Thyroid gland (tissue), 4 donors: ENCODE results near the gene NELFA. TPM values are rescaled to one million over a fixed set of nuclear protein-coding genes. Genes with fewer than 3 reads are reported as not detected.
A peak's percentile ranks its signal among the peaks of the same experiment; 100 is the strongest.
"Not testable (repeated sequence)": the region's sequence is repeated elsewhere in the genome, so short reads cannot be mapped to it uniquely, and the experiment has no call there.

Experiments used
- DNase-seq, 2 donors: peaks; one replicate each; pipeline ENCODE4 v3.0.0-alpha.2; 2019
- H3K27ac ChIP-seq, 3 donors: fragments of 200-600 bp; sonication (generic); 1 replicate in 2 of 3; 2 replicates in 1 of 3; pipeline ENCODE4 v1.5.1; 2016 to 2019; ENCODE audit warnings: mild to moderate bottlenecking in 1 of 3, moderate library complexity in 1 of 3
- H3K27me3 ChIP-seq: fragments of 200-600 bp; sonication (generic); one replicate; pipeline ENCODE4 v1.5.1; 2019
- H3K36me3 ChIP-seq, 2 donors: fragments of 200-600 bp; sonication (generic); one replicate each; pipeline ENCODE4 v1.5.1; 2016 to 2019
- H3K4me1 ChIP-seq, 2 donors: fragments of 200-600 bp; sonication (generic); one replicate each; pipeline ENCODE4 v1.5.1; 2017 to 2019
- H3K4me3 ChIP-seq, 3 donors: fragments of 200-600 bp; sonication (generic); replicated peaks in 1 of 3; 1 replicate in 2 of 3; 2 replicates in 1 of 3; pipeline ENCODE4 v1.5.1; 2016; ENCODE audit warnings: mild to moderate bottlenecking in 1 of 3
- H3K9me3 ChIP-seq: fragments of 200-600 bp; sonication (generic); one replicate; pipeline ENCODE4 v1.5.1; 2017
- CTCF ChIP-seq, 6 experiments: fragments of 200-600 bp in 3 of 6; fragments of 450-650 bp in 3 of 6; sonication (generic) in 3 of 6; IDR thresholded peaks; one replicate each; pipeline ENCODE4 v1.5.1; 2016 to 2019; ENCODE audit warnings: antibody characterized with exemption in 6 of 6, mild to moderate bottlenecking in 2 of 6, inconsistent platforms in 1 of 6, moderate library complexity in 1 of 6
- POLR2A ChIP-seq, 2 donors: fragments of 450-650 bp; IDR thresholded peaks; one replicate each; pipeline ENCODE4 v1.6.1; 2017; ENCODE audit warnings: antibody characterized with exemption in 2 of 2, mild to moderate bottlenecking in 2 of 2, moderate library complexity in 1 of 2
- WGBS, 2 donors: methylation state at CpG; one replicate each; pipeline ENCODE4 v1.1.5; 2017; 5-methylcytosine and 5-hydroxymethylcytosine counted together
- intact Hi-C: fragments of 100-400 bp; cut with DNase I; formaldehyde crosslinking; loops from one replicate; pipeline ENCODE4 v1.15.1; 2023
- total RNA-seq, 4 donors: library from RNA; depleted of rRNA; stranded (reverse); fragments of >200 nt; gene quantifications; one replicate each; pipeline ENCODE4 v1.2.3, GENCODE V29; 2016

NELFA gene
- total RNA-seq, 4 donors from 2014 or later: 23.2 to 39.3 (median 28.7) TPM

- Histone ChIP-seq H3K27me3 (no peaks in the 10 kb centered on the region), H3K27ac (peak overlapping the region in 2 of 3 donors; percentile 97 to 99), H3K4me1 (peaks cover 5 to 13% of the 10 kb centered on the region in 2 donors), H3K4me3 (peak overlapping the region; percentile 84 to 99 (median 99)), H3K9me3 (no peaks in the 10 kb centered on the region), H3K36me3 (peaks cover 0 to 5% of the 10 kb centered on the region in 2 donors)
- intact Hi-C loops: no loop called here
- 1% methylated on average over 37 to 46 of the region's 57 CpGs for WGBS, 2 donors
- TF ChIP-seq CTCF (IDR thresholded peaks at IDR 0.05): no peak
- no peak for TF ChIP-seq POLR2A (IDR thresholded peaks at IDR 0.05)
- no peak for DNase-seq
These were observed 737 bp downstream of the NELFA start for GRCh38 chr4:2007804-2008670.

GRCh38 chr4:2006956-2007653 lies 1.7 kb downstream of the NELFA start:
- intact Hi-C loops: no loop called here
- WGBS, 2 donors: 87 to 93% methylated on average over 15 of the region's 15 CpGs
- no peaks in the 10 kb centered on the region for H3K9me3 ChIP-seq
- H3K4me3 ChIP-seq: peak overlapping the region in 1 of 3 donors; percentile 84
- H3K27ac ChIP-seq: no peak overlapping the region
- no peak for DNase-seq
- TF ChIP-seq POLR2A (IDR thresholded peaks at IDR 0.05) (no peak), CTCF (IDR thresholded peaks at IDR 0.05) (no peak)
- peaks cover 5 to 13% of the 10 kb centered on the region in 2 donors for H3K4me1 ChIP-seq
- no peaks in the 10 kb centered on the region for H3K27me3 ChIP-seq
- peaks cover 0 to 5% of the 10 kb centered on the region in 2 donors for H3K36me3 ChIP-seq

- no peak for DNase-seq
- peaks cover 5 to 16% of the 10 kb centered on the region in 2 donors for H3K4me1 ChIP-seq
- intact Hi-C loops: no loop called here
- H3K4me3 ChIP-seq: no peak overlapping the region
- WGBS, 2 donors: 96 to 97% methylated on average over 7 of the region's 7 CpGs
- no peaks in the 10 kb centered on the region for H3K9me3 ChIP-seq
- TF ChIP-seq CTCF (IDR thresholded peaks at IDR 0.05) (no peak), POLR2A (IDR thresholded peaks at IDR 0.05) (no peak)
- peaks cover 0 to 5% of the 10 kb centered on the region in 2 donors for H3K36me3 ChIP-seq
- no peak overlapping the region for H3K27ac ChIP-seq
- H3K27me3 ChIP-seq: no peaks in the 10 kb centered on the region
These were observed 2.4 kb downstream of the NELFA start for GRCh38 chr4:2006367-2006766.

- peaks cover 20 to 22% of the 10 kb centered on the region in 2 donors for H3K4me1 ChIP-seq
- H3K36me3 ChIP-seq, H3K27ac ChIP-seq, intact Hi-C loops, H3K4me3 ChIP-seq, DNase-seq, H3K27me3 ChIP-seq, H3K9me3 ChIP-seq: not testable (repeated sequence)
- WGBS, 2 donors: 98 to 100% methylated on average over 2 of the region's 2 CpGs
These were observed 5.4 kb downstream of the NELFA start for GRCh38 chr4:2003361-2003760.

- intact Hi-C loops, DNase-seq, H3K27me3 ChIP-seq, H3K36me3 ChIP-seq, H3K4me3 ChIP-seq, H3K9me3 ChIP-seq: not testable (repeated sequence)
- peaks cover 31 to 33% of the 10 kb centered on the region in 2 donors for H3K4me1 ChIP-seq
- 92 to 97% methylated on average over 4 of the region's 4 CpGs for WGBS, 2 donors
- peak overlapping the region in 1 of 3 donors; percentile 88 for H3K27ac ChIP-seq
These were observed 9.5 kb downstream of the NELFA start for GRCh38 chr4:1999308-1999707.

- peaks cover 0 to 2% of the 10 kb centered on the region in 2 donors for H3K36me3 ChIP-seq
- intact Hi-C loops: no loop called here
- H3K4me3 ChIP-seq: no peak overlapping the region
- peak; percentile 51 to 57 for DNase-seq
- peak overlapping the region; percentile 73 to 88 (median 75) for H3K27ac ChIP-seq
- no peaks in the 10 kb centered on the region for H3K9me3 ChIP-seq
- H3K27me3 ChIP-seq: no peaks in the 10 kb centered on the region
- 60 to 65% methylated on average over 7 of the region's 7 CpGs for WGBS, 2 donors
- peaks cover 31 to 33% of the 10 kb centered on the region in 2 donors for H3K4me1 ChIP-seq
- TF ChIP-seq POLR2A (IDR thresholded peaks at IDR 0.05) (peak in 1 of 2 donors; percentile 26), CTCF (IDR thresholded peaks at IDR 0.05) (no peak)
These were observed 10.5 kb downstream of the NELFA start for GRCh38 chr4:1998296-1998695.
